ENCODE results near the gene NAA60.

NAA60 gene

DNA sequence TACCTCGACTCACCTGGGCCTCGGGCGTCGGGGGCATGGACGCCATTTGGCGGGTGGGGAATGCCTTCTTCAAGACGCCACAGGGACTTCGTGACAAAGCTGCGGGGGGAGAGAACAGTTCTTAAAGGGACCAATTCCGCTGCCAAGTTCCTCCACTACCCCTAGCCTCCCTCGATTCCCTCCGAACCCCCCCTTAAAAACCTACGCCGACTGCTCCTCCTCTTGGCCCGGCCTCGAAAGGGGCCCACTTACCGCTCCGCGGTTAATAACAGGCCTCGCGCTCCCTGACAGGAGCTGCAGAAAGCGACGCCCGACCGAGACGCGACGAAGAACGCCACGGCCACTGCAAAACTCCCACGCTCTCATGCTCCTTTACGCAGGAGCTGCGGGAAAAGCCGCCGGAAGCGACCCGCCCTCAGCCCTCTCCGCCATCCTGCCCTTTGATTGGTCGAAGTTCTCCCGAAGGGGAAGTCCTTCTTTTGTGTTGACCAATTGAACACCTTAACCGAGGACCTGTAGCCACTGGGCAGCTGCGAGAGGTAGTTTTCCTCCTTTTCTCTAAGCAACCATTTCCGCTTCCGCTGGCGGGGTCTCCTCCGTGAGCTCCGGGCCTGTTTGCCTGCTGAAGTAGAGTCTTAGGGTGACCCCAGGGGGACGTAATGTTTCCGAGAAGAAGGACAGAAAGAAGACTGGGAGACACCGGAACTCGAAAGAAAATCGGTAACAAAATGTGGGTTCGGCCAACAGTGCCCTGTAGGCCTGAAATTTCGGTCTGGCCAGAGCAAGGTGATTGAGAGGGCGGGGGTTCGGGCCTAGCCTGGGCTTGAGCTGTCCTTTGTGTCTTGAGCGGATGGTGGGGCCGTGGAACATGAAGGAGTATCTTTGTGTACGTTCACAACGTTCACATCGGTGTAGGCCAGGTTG lies at the start of gene NAA60, which contains the start of gene ZNF597:
NAA60 (plus strand) TSS at position 573 of the 924 bp plus-strand sequence. CDS start 32,548 bp downstream, outside the sequence.
ZNF597 (minus strand) TSS at position 397 of the 924 bp plus-strand sequence; CDS start at position 46, 351 bp downstream.
- DNase-seq, result peak; percentile 27

GRCh38 chr16:3400446-3400778 lies 43.1 kb upstream of the NAA60 start:
- no peak for DNase-seq

DNA sequence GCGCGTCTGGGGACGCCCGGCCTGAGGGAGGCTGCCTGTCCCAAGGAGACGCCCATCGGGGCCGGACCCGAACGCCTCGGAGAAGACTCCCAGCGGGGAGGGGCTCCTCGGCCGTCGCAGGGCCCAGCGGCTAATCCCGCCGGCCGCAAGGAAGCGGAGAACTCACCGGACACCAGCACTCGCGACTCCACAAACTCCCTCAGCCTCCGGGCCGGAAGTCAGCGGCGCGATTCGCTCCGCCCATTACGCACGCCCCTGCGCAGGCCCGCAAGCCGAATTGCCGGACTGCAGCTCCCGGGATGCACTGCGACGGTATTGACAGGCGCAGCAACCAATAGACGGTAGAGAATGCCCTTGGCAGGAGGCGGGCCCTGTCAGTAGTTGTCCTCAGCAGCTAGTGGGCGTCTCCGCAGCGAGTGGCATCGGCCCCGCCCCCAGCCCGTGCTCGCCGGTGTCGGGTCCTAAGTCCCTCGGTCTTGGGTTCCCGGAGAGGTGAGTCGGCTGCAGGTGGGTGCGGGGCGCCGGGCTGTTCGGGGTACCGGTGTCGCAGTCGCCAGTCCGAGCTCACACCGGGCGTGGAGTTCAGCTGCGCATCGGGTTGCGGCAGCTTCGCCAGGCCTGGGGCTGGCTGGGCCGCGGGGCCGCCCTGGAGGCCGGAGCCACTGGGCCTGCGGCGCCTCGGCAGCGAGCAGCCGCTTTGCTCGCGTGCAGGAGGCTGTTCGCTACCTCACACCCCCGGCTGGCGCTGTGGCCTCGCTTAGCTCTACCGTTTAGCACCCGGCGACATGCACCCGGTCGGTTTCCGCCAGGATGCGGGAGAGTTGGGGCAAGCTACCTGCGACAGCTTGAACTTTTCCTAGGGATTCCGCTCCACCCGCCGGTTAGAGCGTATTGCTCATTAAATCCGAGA lies 42.4 kb upstream of the NAA60 start, which contains the start of the genes ZNF174 and ZSCAN32:
ZNF174 (plus strand) TSS at position 437 of the 910 bp plus-strand sequence. CDS start 790 bp downstream, outside the sequence.
ZSCAN32 (minus strand) TSS at position 226 of the 910 bp plus-strand sequence. CDS start 3,447 bp downstream, outside the sequence.
- DNase-seq, result peak; percentile 86

DNA sequence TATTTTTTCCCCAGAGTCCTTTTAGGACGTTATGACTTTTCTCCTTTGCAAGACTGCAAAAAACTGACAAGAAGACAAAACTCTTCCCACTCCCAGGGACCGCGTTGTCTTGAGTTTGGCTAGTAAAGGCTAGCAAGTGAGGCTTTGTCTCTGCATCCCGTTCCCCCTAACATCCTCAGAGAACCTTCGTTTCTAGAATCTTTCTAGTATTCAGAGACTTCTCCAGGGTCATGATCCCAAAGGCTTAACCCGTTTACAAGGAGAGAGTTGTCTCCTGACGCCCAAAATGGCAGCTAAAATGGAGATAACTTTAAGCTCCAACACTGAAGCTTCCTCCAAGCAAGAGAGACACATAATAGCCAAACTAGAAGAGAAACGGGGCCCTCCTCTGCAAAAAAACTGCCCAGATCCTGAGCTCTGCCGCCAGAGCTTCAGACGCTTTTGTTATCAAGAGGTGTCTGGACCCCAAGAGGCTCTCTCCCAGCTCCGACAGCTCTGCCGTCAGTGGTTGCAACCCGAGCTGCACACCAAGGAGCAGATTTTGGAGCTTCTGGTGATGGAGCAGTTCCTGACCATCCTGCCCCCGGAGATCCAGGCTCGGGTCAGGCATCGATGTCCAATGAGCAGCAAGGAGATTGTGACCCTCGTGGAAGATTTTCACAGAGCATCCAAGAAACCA lies 41.6 kb upstream of the NAA60 start:
- no peak for DNase-seq

DNA sequence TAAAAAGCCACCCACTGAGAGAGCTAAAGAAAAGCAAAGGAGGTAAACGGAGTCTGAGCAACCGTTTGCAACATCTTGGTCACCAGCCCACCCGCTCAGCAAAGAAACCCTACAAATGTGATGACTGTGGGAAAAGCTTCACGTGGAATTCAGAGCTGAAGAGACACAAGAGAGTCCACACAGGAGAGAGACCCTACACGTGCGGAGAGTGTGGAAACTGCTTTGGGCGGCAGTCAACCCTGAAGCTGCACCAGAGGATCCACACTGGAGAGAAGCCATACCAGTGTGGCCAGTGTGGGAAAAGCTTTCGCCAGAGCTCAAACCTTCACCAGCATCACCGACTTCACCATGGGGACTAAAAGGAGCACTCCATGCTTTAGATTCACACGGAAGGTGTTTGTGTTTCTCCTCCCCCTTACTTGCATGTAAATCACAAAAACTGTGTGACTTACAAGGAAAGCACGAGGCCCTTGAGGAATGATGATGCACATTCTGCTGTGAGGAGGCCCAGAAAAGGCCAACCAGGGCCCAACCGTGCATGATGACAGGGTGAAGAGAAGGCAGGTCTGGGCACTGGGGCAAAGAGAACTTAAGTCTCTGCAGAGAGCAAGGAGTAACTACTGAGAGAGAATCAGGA lies 34.8 kb upstream of the NAA60 start:
- DNase-seq, result no peak

DNA sequence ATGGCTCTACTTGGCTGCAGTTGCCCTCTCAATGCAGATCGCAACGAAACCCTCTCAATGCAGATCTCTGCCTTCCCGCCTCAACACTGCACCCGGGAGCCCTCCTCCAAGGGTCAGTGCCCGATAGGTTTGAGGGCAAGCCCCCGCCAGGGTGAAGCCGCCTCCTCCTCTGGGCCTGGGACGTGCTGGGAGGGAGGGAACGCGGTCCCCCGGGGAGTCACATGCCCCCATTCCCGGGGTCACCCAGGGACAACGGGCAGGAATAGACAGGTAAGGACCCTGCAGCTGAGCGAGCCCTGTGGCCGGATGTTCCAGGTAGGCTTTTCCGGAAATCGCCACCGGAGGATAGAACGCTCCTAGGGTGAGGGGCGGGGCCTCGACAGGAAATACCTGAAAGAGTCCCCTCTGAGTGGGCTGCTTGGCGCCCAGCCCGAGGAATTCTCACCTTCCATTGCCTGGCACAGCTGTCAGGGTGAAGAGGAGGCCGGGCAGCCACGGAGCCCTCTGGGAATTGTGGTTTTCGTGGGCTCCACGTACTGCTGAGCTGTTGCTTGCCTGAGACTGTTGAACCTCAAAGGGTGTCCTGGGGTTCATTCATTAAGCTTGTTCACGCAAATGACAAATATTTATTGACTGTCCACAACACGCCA lies 29.6 kb upstream of the NAA60 start:
- DNase-seq, result no peak

- no peak for DNase-seq
Measured at GRCh38 chr16:3431779-3432219, 11.7 kb upstream of the NAA60 start.

DNA sequence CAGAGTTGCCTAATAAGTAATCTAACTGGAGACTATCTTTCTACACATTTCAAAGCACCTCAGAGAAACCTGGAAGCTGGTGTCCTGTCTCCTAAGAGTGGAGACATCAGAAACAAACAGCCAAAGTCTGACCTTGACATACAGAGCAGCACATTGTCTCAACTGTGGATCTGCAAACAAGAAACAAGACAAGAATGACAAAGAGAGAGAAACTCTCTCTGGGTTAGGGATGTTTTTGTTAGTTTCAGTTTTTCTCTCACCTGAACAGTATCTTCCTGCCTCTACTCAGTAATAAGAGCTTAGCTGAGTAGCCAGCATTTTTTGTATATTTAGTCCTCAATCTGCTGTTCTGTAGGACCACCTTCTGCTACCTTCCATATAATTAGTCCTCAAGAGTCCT lies 9.1 kb upstream of the NAA60 start:
- DNase-seq, result no peak

GRCh38 chr16:3439637-3440036 lies 3.8 kb upstream of the NAA60 start:
- DNase-seq, result no peak

DNA sequence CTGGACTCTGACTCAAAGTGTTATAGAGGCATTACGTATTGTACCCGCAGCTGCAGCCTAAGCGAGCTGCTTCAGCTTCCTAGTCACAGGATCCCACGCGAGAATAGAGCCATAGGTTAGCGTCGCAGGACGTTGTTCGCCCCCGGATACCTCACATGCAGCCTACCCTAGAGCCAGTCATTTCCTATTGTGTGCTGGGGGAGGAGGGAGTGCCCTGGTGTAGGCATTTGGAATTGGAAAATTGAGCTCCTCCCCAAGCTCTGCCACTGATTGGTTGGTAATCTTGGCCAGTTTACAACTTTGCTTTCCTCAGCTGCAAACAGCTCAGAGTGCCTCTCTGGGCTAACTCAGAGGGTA lies 530 bp downstream of the NAA60 start:
- no peak for DNase-seq

- no peak for DNase-seq
Measured at GRCh38 chr16:3454093-3454492, 10.6 kb downstream of the NAA60 start.

DNA sequence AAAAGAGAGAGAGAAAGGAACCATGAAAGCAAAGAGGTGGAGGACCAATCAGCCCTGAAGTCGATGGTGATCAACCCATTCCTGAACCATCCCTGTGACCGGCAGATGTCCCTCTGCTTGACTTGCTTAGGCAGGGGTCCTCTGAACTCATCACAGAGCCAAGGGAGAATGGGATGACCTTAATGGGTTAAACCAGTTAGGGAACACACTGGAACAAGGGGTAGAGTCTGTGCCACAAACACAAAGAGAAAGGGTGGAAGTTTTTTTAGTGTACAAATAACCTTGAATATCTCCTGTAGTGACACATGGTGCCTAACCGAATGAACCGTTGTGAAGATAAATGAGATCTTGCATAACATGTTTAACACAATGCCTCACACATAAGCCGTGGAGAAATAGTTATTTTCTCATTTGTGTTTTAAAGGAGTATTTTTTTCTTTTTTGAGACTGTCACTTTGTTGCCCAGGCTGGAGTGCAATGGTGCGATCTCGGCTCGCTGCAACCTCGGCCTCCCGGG lies 11.2 kb downstream of the NAA60 start:
- no peak for DNase-seq

GRCh38 chr16:3457434-3458252 lies 14.2 kb downstream of the NAA60 start:
- peak; percentile 84 for DNase-seq

DNA sequence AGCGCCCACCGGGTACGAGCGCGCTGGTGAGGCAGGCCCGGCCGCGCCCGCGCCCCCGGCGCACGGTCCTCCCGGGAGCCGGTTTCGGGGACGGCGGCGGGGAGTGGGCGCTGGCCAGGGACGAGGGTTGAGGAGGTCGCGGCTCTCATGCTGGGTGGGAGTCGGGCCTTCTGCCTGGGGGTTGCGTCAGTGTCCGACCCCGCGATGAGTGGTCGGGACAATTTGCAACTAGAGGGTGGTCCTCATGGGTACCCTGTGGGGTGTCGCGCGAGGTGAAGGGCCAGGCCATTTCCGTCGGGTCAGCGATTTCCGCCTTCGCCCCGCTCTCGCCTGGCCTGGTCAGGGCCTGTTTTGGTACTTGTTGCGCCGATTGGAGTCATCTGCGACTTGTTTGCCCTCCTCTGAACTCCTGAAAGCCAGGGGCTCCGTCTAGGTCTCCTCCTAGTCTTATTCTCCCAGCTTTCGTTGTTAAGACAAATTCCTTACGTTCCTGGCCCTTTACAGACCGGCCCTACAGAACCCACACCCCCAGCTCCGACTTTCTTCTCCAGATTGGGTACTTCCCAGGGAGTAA lies 14.9 kb downstream of the NAA60 start:
- DNase-seq, result no peak

GRCh38 chr16:3458852-3459361 lies 15.4 kb downstream of the NAA60 start:
- no peak for DNase-seq

- no peak for DNase-seq
Measured at GRCh38 chr16:3459401-3460090, 16.1 kb downstream of the NAA60 start.

GRCh38 chr16:3460121-3460520 lies 16.6 kb downstream of the NAA60 start:
- no peak for DNase-seq

DNA sequence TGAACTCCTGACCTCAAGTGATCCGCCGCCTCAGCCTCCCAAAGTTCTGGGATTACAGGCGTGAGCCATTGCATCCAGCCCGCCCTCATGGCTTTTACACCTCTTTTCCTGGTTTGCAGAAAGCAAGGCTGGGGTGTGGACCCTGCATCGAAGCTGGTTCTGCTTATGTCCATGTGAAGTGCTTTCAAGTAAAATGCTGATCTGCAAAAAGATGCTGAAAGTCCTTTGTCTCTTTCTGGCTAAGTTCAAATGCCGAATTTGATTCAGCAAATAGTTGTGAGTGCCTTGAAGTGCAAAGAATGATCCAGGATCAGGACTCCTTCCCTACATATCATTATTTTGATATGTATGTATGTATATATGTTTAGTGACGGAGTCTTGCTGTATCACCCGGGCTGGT lies 17.1 kb downstream of the NAA60 start:
- DNase-seq, result no peak

GRCh38 chr16:3461151-3461550 lies 17.7 kb downstream of the NAA60 start:
- DNase-seq, result no peak
